GM23248 (cell line): ENCODE data around the gene NCBP1. TPM values are rescaled to one million over a fixed set of nuclear protein-coding genes. Genes with fewer than 3 reads are reported as not detected.
"Not testable (repeated sequence)": the region's sequence is repeated elsewhere in the genome, so short reads cannot be mapped to it uniquely, and the experiment has no call there.

ENCODE experiments used
- DNase-seq: peaks from one replicate; pipeline ENCODE4 v3.0.0-alpha.2; 2015
- H2AFZ ChIP-seq: fragments of 200-600 bp; sonication (generic); 2 replicates; pipeline ENCODE4 v1.6.1; 2016; ENCODE audit warnings: antibody characterized with exemption
- H3F3A ChIP-seq: fragments of 200-600 bp; sonication (generic); 2 replicates; pipeline ENCODE4 v1.6.1; 2016; ENCODE audit warnings: mild to moderate bottlenecking, antibody characterized with exemption, mixed run types; ENCODE audit not compliant: insufficient read depth
- H3K27ac ChIP-seq: fragments of 200-600 bp; sonication (generic); 2 replicates; pipeline ENCODE4 v1.5.1; 2016; ENCODE audit warnings: mild to moderate bottlenecking
- H3K27me3 ChIP-seq: fragments of 200-600 bp; sonication (generic); replicated peaks from 2 replicates; pipeline ENCODE4 v1.6.1; 2016; ENCODE audit warnings: mild to moderate bottlenecking; ENCODE audit not compliant: insufficient read depth
- H3K36me3 ChIP-seq: fragments of 200-600 bp; sonication (generic); 2 replicates; pipeline ENCODE4 v1.6.1; 2016; ENCODE audit warnings: low read depth, mild to moderate bottlenecking
- H3K4me1 ChIP-seq: fragments of 200-600 bp; sonication (generic); 2 replicates; pipeline ENCODE4 v1.6.1; 2016; ENCODE audit warnings: mild to moderate bottlenecking; ENCODE audit not compliant: insufficient read depth
- H3K4me2 ChIP-seq: fragments of 200-600 bp; sonication (generic); one replicate; pipeline ENCODE4 v1.6.1; 2016; ENCODE audit warnings: mild to moderate bottlenecking; ENCODE audit not compliant: unreplicated experiment
- H3K4me3 ChIP-seq: fragments of 200-600 bp; sonication (generic); 2 replicates; pipeline ENCODE4 v1.5.1; 2016; ENCODE audit warnings: mild to moderate bottlenecking
- H3K79me2 ChIP-seq: fragments of 200-600 bp; sonication (generic); 2 replicates; pipeline ENCODE4 v1.6.1; 2016; ENCODE audit warnings: mild to moderate bottlenecking; ENCODE audit not compliant: insufficient read depth
- H3K9ac ChIP-seq: fragments of 200-600 bp; sonication (generic); 2 replicates; pipeline ENCODE4 v1.6.1; 2016; ENCODE audit warnings: mild to moderate bottlenecking
- H3K9me2 ChIP-seq: fragments of 200-600 bp; sonication (generic); 2 replicates; pipeline ENCODE4 v1.6.1; 2016; ENCODE audit warnings: mixed run types, mild to moderate bottlenecking, moderate library complexity; ENCODE audit not compliant: insufficient read depth
- H3K9me3 ChIP-seq: fragments of 200-600 bp; sonication (generic); one replicate; pipeline ENCODE4 v1.6.1; 2017; ENCODE audit warnings: low read depth
- H4K20me1 ChIP-seq: fragments of 200-600 bp; sonication (generic); 2 replicates; pipeline ENCODE4 v1.6.0; 2016; ENCODE audit not compliant: insufficient read depth
- EZH2 ChIP-seq: fragments of 200-600 bp; sonication (generic); IDR thresholded peaks from 2 replicates; pipeline ENCODE4 v1.6.1; 2018; ENCODE audit warnings: antibody characterized with exemption, mild to moderate bottlenecking; ENCODE audit not compliant: insufficient read depth, poor library complexity, severe bottlenecking
- EZH2phosphoT487 ChIP-seq: fragments of 200-600 bp; sonication (generic); IDR thresholded peaks from 2 replicates; pipeline ENCODE4 v1.6.1; 2018; ENCODE audit warnings: antibody characterized with exemption, moderate library complexity, mild to moderate bottlenecking, low read depth; ENCODE audit not compliant: insufficient read depth
- WGBS, 2 experiments: methylation state at CpG; one replicate each; pipeline ENCODE4 v1.1.6; 2015 to 2017; ENCODE audit warnings: low lambda C conversion rate in 2 of 2, low coverage in 1 of 2; ENCODE audit errors: missing lambda C conversion rate in 2 of 2; 5-methylcytosine and 5-hydroxymethylcytosine counted together
- in situ Hi-C: fragments of 300-500 bp; cut with MboI; formaldehyde crosslinking; loops from 2 replicates; pipeline ENCODE4 v1.15.0; 2020
- polyA plus RNA-seq: library from polyadenylated mRNA; unstranded; fragments of >200 nt; fragmentation: Nextera tagmentation; extraction: Ambion mirVana; gene quantifications from 2 replicates; pipeline ENCODE4 v1.2.1, GENCODE V29; 2016
- total RNA-seq: library from RNA; depleted of rRNA; stranded (reverse); fragments of >200 nt; shearing (Covaris generic); gene quantifications from 2 replicates; pipeline ENCODE4 v1.2.3, GENCODE V29; 2014

Gene NCBP1
- total and polyA plus RNA-seq, 2 experiments from 2014 or later = 28.1 to 31.8 TPM

GRCh38 chr9:97602430-97602829, 31.2 kb upstream of the NCBP1 start:
- Histone ChIP-seq H3K36me3 (peaks cover 24% of the 10 kb centered on the region), H3K4me2 (no peak overlapping the region), H4K20me1 (no peaks in the 10 kb centered on the region), H3K27me3 (no peaks in the 10 kb centered on the region), H3K9me2 (no peaks in the 10 kb centered on the region), H3K4me1 (no peaks in the 10 kb centered on the region), H2AFZ (no peak overlapping the region), H3K4me3 (no peak overlapping the region), H3K9me3 (no peaks in the 10 kb centered on the region), H3K9ac (no peak overlapping the region), H3F3A (0 out of 2 replicates have a peak, but pooled peaks cover 7% of the 10 kb centered on the region), H3K79me2 (no peaks in the 10 kb centered on the region), H3K27ac (no peak overlapping the region)
- in situ Hi-C loops = loop anchor here (10.0 to 25.0 kb wide), 2 partner anchors 138 to 740 kb away; partner anchors contain the start of gene ZNF782
- DNase-seq = no peak
- no peak for TF ChIP-seq EZH2phosphoT487
- WGBS, 2 experiments = 93 to 96% methylated on average over 10 of the region's 10 CpGs

- Histone ChIP-seq H3K4me2 (no peak overlapping the region), H3K4me3 (no peak overlapping the region), H3K27ac (no peak overlapping the region), H4K20me1 (no peaks in the 10 kb centered on the region), H3K9me3 (no peaks in the 10 kb centered on the region), H2AFZ (no peak overlapping the region), H3K36me3 (peaks cover 34% of the 10 kb centered on the region), H3K79me2 (no peaks in the 10 kb centered on the region), H3K9me2 (no peaks in the 10 kb centered on the region), H3K9ac (no peak overlapping the region), H3F3A (no peaks in the 10 kb centered on the region), H3K4me1 (no peaks in the 10 kb centered on the region), H3K27me3 (no peaks in the 10 kb centered on the region)
- 97 to 98% methylated on average over 17 of the region's 17 CpGs for WGBS, 2 experiments
- in situ Hi-C loops = loop anchor here (10.0 to 25.0 kb wide), 2 partner anchors 140 to 743 kb away; partner anchors contain the start of gene ZNF782
- DNase-seq = no peak
- TF ChIP-seq EZH2phosphoT487 = no peak
- TF ChIP-seq EZH2 = no peak
Measured at GRCh38 chr9:97604901-97605645, 28.5 kb upstream of the NCBP1 start.

GRCh38 chr9:97615439-97616072, 18.1 kb upstream of the NCBP1 start:
- no peak overlapping the region for H3K4me3 ChIP-seq
- in situ Hi-C loops = loop anchor here (25.0 kb wide), 1 partner anchor 753 kb away; the partner anchor contains the start of gene ZNF782
- H3F3A ChIP-seq = 0 out of 2 replicates have a peak, but pooled peaks cover 6% of the 10 kb centered on the region
- no peaks in the 10 kb centered on the region for H3K79me2 ChIP-seq
- TF ChIP-seq EZH2 (no peak), EZH2phosphoT487 (no peak)
- no peaks in the 10 kb centered on the region for H3K9me3 ChIP-seq
- H3K9me2 ChIP-seq = no peaks in the 10 kb centered on the region
- no peaks in the 10 kb centered on the region for H3K4me1 ChIP-seq
- peaks cover 13% of the 10 kb centered on the region; the same call in 1 of the 2 replicates for H3K36me3 ChIP-seq
- no peaks in the 10 kb centered on the region for H4K20me1 ChIP-seq
- no peak overlapping the region for H3K4me2 ChIP-seq
- DNase-seq = peak; percentile 70
- H3K27me3 ChIP-seq = no peaks in the 10 kb centered on the region
- no peak overlapping the region for H3K9ac ChIP-seq
- no peak overlapping the region for H3K27ac ChIP-seq
- H2AFZ ChIP-seq = no peak overlapping the region

GRCh38 chr9:97617939-97618416, 15.6 kb upstream of the NCBP1 start:
- H3F3A ChIP-seq = 0 out of 2 replicates have a peak, but pooled peaks cover 6% of the 10 kb centered on the region

GRCh38 chr9:97620063-97620462, 13.6 kb upstream of the NCBP1 start:
- H3K9me2 ChIP-seq, H3K36me3 ChIP-seq, H3K4me3 ChIP-seq, H2AFZ ChIP-seq, DNase-seq, H3K27ac ChIP-seq, H3K27me3 ChIP-seq, H4K20me1 ChIP-seq, H3F3A ChIP-seq, H3K4me2 ChIP-seq, H3K9ac ChIP-seq, H3K79me2 ChIP-seq, H3K9me3 ChIP-seq, H3K4me1 ChIP-seq: not testable (repeated sequence)
- WGBS, 2 experiments = 93 to 94% methylated on average over 2 of the region's 2 CpGs
- in situ Hi-C loops = loop anchor here (25.0 kb wide), 1 partner anchor 758 kb away; the partner anchor contains the start of gene ZNF782

More at GRCh38 chr9:97617939-97618416, 15.6 kb upstream of the NCBP1 start:
- H3K36me3 ChIP-seq = no peaks in the 10 kb centered on the region
- no peak overlapping the region for H3K4me2 ChIP-seq
- no peak overlapping the region for H3K9ac ChIP-seq
- H3K9me3 ChIP-seq = no peaks in the 10 kb centered on the region
- no peak for DNase-seq
- H2AFZ ChIP-seq = no peak overlapping the region
- H3K27ac ChIP-seq = no peak overlapping the region
- H3K27me3 ChIP-seq = no peaks in the 10 kb centered on the region
- TF ChIP-seq EZH2 = no peak
- no peak for TF ChIP-seq EZH2phosphoT487
- H4K20me1 ChIP-seq = no peaks in the 10 kb centered on the region
- no peak overlapping the region for H3K4me3 ChIP-seq
- H3K79me2 ChIP-seq = no peaks in the 10 kb centered on the region
- 91 to 100% methylated on average over 1 of the region's 1 CpG for WGBS, 2 experiments
- in situ Hi-C loops = loop anchor here (25.0 kb wide), 1 partner anchor 756 kb away; the partner anchor contains the start of gene ZNF782
- no peaks in the 10 kb centered on the region for H3K4me1 ChIP-seq
- no peaks in the 10 kb centered on the region for H3K9me2 ChIP-seq

GRCh38 chr9:97622483-97622882, 11.1 kb upstream of the NCBP1 start:
- H3K79me2 ChIP-seq = peaks cover 11% of the 10 kb centered on the region
- not testable (repeated sequence) for H3K9ac ChIP-seq, H3K4me3 ChIP-seq, H3F3A ChIP-seq, H3K4me2 ChIP-seq, H3K27ac ChIP-seq, H3K9me2 ChIP-seq, H3K9me3 ChIP-seq, H2AFZ ChIP-seq, H3K27me3 ChIP-seq, H3K4me1 ChIP-seq, H4K20me1 ChIP-seq, DNase-seq, H3K36me3 ChIP-seq
- 94 to 98% methylated on average over 5 of the region's 5 CpGs for whole genome bisulfite sequencing, 2 experiments
- in situ Hi-C loops = loop anchor here (25.0 kb wide), 1 partner anchor 760 kb away; the partner anchor contains the start of gene ZNF782
